ENCODE measurements around the gene MUSK. TPM values are rescaled to one million over a fixed set of nuclear protein-coding genes. Genes with fewer than 3 reads are reported as not detected.

MUSK gene
- total and polyA plus RNA-seq, 2 donors (not counting 3 experiments of a cell fraction or from before 2014, with no cell fraction given) = 0.08 TPM; not detected in 1

GRCh38 chr9:110659891-110660541 lies 8.6 kb upstream of the MUSK start:
- FAIRE-seq (no peak), DNase-seq (ENCODE audit: low read depth, low spot score) (peak; percentile 22)
- intact Hi-C loops (cut with micrococcal nuclease) = no loop called here
- Histone ChIP-seq H3K9ac (replicated peaks; ENCODE audit: extremely low read depth, insufficient read depth, low read length) (no peak overlapping the region), H3K27me3 (ENCODE audit: control insufficient read depth in 2 of 2, insufficient read depth in 2 of 2, low read length in 2 of 2) (no peaks in the 10 kb centered on the region), H2AFZ (ENCODE audit: low read depth, low read length) (no peak overlapping the region), H3K79me2 (ENCODE audit: control insufficient read depth, insufficient read depth, low read length) (no peaks in the 10 kb centered on the region), H3K9me1 (replicated peaks; ENCODE audit: control insufficient read depth, extremely low read depth, insufficient read depth, low read length) (no peaks in the 10 kb centered on the region), H3K4me3 (replicated peaks in 1 of 3; ENCODE audit: insufficient read depth in 1 of 3, low read depth in 1 of 3, low read length in 3 of 3) (no peak overlapping the region), H4K20me1 (replicated peaks; ENCODE audit: control insufficient read depth, extremely low read depth, insufficient read depth, low read length) (no peaks in the 10 kb centered on the region), H3K4me1 (ENCODE audit: control insufficient read depth, extremely low read depth, insufficient read depth, low read length) (no peaks in the 10 kb centered on the region), H3K36me3 (ENCODE audit: control insufficient read depth in 2 of 2, extremely low read depth in 1 of 2, insufficient read depth in 2 of 2, low read length in 2 of 2) (no peaks in the 10 kb centered on the region), H3K27ac (ENCODE audit: insufficient read depth, low read depth, low read length) (no peak overlapping the region), H3K4me2 (ENCODE audit: insufficient read depth, low read length) (no peak overlapping the region), H3K9me3 (replicated peaks; ENCODE audit: control insufficient read depth, insufficient read depth, low read length) (no peaks in the 10 kb centered on the region)
- POLR2A ChIA-PET = no interaction called here
- CTCF ChIA-PET = interaction anchor here (1.0 kb wide), 1 partner anchor 21 kb away, joined by 3 read pairs; no protein-coding TSS in a partner anchor
- TF ChIP-seq POLR2A (IDR thresholded peaks at IDR 0.05; ENCODE audit: low read depth, low read length) (no peak), FOS (IDR thresholded peaks at IDR 0.05; ENCODE audit: borderline replicate concordance, insufficient read depth, low read length) (peak; percentile 48), POLR2AphosphoS5 (IDR thresholded peaks at IDR 0.05; ENCODE audit: insufficient read depth, low read depth, low read length) (no peak), EZH2 (IDR thresholded peaks at IDR 0.05; ENCODE audit: borderline replicate concordance, low read depth, low read length, severe bottlenecking) (no peak), MYC (IDR thresholded peaks at IDR 0.05; ENCODE audit: low read depth, low read length) (no peak)
- dilution Hi-C loops (cut with MboI; ENCODE audit: extremely low pct_ligation_motif_present, low sequenced_read_pairs) = no loop called here
- no TSS peak for BruUV-seq (replicated peaks)

GRCh38 chr9:110669433-110669832 lies 842 bp downstream of the MUSK start:
- Histone ChIP-seq H3K9ac (replicated peaks; ENCODE audit: extremely low read depth, insufficient read depth, low read length) (no peak overlapping the region), H3K4me1 (ENCODE audit: control insufficient read depth, extremely low read depth, insufficient read depth, low read length) (peaks cover 5% of the 10 kb centered on the region), H3K4me2 (ENCODE audit: insufficient read depth, low read length) (peak overlapping the region; percentile 17), H3K9me3 (replicated peaks; ENCODE audit: control insufficient read depth, insufficient read depth, low read length) (no peaks in the 10 kb centered on the region), H3K79me2 (ENCODE audit: control insufficient read depth, insufficient read depth, low read length) (no peaks in the 10 kb centered on the region), H4K20me1 (replicated peaks; ENCODE audit: control insufficient read depth, extremely low read depth, insufficient read depth, low read length) (no peaks in the 10 kb centered on the region), H3K27me3 (ENCODE audit: control insufficient read depth in 2 of 2, insufficient read depth in 2 of 2, low read length in 2 of 2) (no peaks in the 10 kb centered on the region), H3K9me1 (replicated peaks; ENCODE audit: control insufficient read depth, extremely low read depth, insufficient read depth, low read length) (no peaks in the 10 kb centered on the region), H3K4me3 (replicated peaks in 1 of 3; ENCODE audit: insufficient read depth in 1 of 3, low read depth in 1 of 3, low read length in 3 of 3) (no peak overlapping the region), H2AFZ (ENCODE audit: low read depth, low read length) (no peak overlapping the region), H3K27ac (ENCODE audit: insufficient read depth, low read depth, low read length) (no peak overlapping the region), H3K36me3 (ENCODE audit: control insufficient read depth in 2 of 2, extremely low read depth in 1 of 2, insufficient read depth in 2 of 2, low read length in 2 of 2) (no peaks in the 10 kb centered on the region)
- TF ChIP-seq POLR2A (IDR thresholded peaks at IDR 0.05; ENCODE audit: low read depth, low read length) = no peak
- TF ChIP-seq POLR2AphosphoS5 (IDR thresholded peaks at IDR 0.05; ENCODE audit: insufficient read depth, low read depth, low read length) = no peak
- no peak for TF ChIP-seq JUN (IDR thresholded peaks at IDR 0.05; ENCODE audit: borderline replicate concordance, insufficient read depth, insufficient read length, low read depth)
- TF ChIP-seq MAX (IDR thresholded peaks at IDR 0.05; ENCODE audit: insufficient read depth, insufficient read length) = no peak
- no peak for TF ChIP-seq EZH2 (IDR thresholded peaks at IDR 0.05; ENCODE audit: borderline replicate concordance, low read depth, low read length, severe bottlenecking)
- no peak for TF ChIP-seq GATA2 (IDR thresholded peaks at IDR 0.05; ENCODE audit: insufficient read depth, insufficient read length, low read depth, low read length)
- TF ChIP-seq MYC (IDR thresholded peaks at IDR 0.05; ENCODE audit: low read depth, low read length) = no peak
- no peak for TF ChIP-seq CTCF (IDR thresholded peaks at IDR 0.05; ENCODE audit: extremely low read depth in 1 of 2, insufficient read depth in 1 of 2, low read depth in 1 of 2, low read length in 2 of 2)
- FAIRE-seq = peak; percentile 43
- POLR2A ChIA-PET = no interaction called here
- DNase-seq (ENCODE audit: low read depth, low spot score) = peak; percentile 29
- intact Hi-C loops (cut with micrococcal nuclease) (no loop called here), dilution Hi-C loops (cut with MboI; ENCODE audit: extremely low pct_ligation_motif_present, low sequenced_read_pairs) (no loop called here)
- CTCF ChIA-PET = no interaction called here
- no TSS peak for BruUV-seq (replicated peaks)

All from endothelial cell of umbilical vein (primary cell).